Measurements from ENCODE around the gene AKR1B15. TPM values are rescaled to one million over a fixed set of nuclear protein-coding genes. Genes with fewer than 3 reads are reported as not detected.

The AKR1B15 gene
- total and polyA plus RNA-seq, 2 of the 4 experiments (the other 2 are of a cell fraction), result not detected

GRCh38 chr7:134535272-134535918 is 13.5 kb upstream of the AKR1B15 start:
- no TSS peak for BruUV-seq (replicated peaks)
- no peak overlapping the region for H3K4me2 ChIP-seq (ENCODE audit: low read depth, low read length)
- intact Hi-C loops (cut with micrococcal nuclease) (no loop called here), dilution Hi-C loops (cut with HindIII; ENCODE audit: low sequenced_read_pairs, unreplicated experiment) (no loop called here), in situ Hi-C loops (cut with MboI; ENCODE audit: low sequenced_read_pairs) (no loop called here)
- no peak overlapping the region for H3K9ac ChIP-seq (ENCODE audit: low read depth, low read length)
- H2BK120ac ChIP-seq (ENCODE audit: low read depth, low read length), result no peak overlapping the region
- no peak overlapping the region for H3K27ac ChIP-seq (ENCODE audit: insufficient read depth, low read length)
- no peaks in the 10 kb centered on the region for H3K36me3 ChIP-seq (ENCODE audit: control insufficient read depth, insufficient read depth, low read length)
- no peak overlapping the region for H2BK15ac ChIP-seq (ENCODE audit: low read depth, low read length)
- no peak overlapping the region for H4K5ac ChIP-seq (ENCODE audit: low read depth, low read length)
- no peak for TF ChIP-seq MAZ (IDR thresholded peaks at IDR 0.05; ENCODE audit: borderline replicate concordance, low read depth, low read length)
- no peak for TF ChIP-seq MXI1 (IDR thresholded peaks at IDR 0.05; ENCODE audit: borderline replicate concordance, low read depth, low read length)
- no peak for TF ChIP-seq POLR2A (IDR thresholded peaks at IDR 0.05; ENCODE audit: low read depth, low read length)
- TF ChIP-seq MAFK (IDR thresholded peaks at IDR 0.05; ENCODE audit: low read depth, low read length), result no peak
- no peak for TF ChIP-seq CEBPB (IDR thresholded peaks at IDR 0.05; ENCODE audit: low read depth, low read length)
- no peak for TF ChIP-seq CHD1 (IDR thresholded peaks at IDR 0.05; ENCODE audit: low read depth, low read length)
- no peak for TF ChIP-seq RCOR1 (IDR thresholded peaks at IDR 0.05; ENCODE audit: insufficient replicate concordance, low read length)
- no peak for TF ChIP-seq RFX5 (IDR thresholded peaks at IDR 0.05; ENCODE audit: low read depth, low read length)
- no peak for TF ChIP-seq USF2 (IDR thresholded peaks at IDR 0.05; ENCODE audit: low read depth, low read length)
- TF ChIP-seq SMC3 (IDR thresholded peaks at IDR 0.05; ENCODE audit: low read depth, low read length), result no peak
- TF ChIP-seq RAD21 (IDR thresholded peaks at IDR 0.05; ENCODE audit: low read length), result no peak
- no peak for TF ChIP-seq ELK1 (IDR thresholded peaks at IDR 0.05; ENCODE audit: borderline replicate concordance, low read depth, low read length)
- no peak for TF ChIP-seq BHLHE40 (IDR thresholded peaks at IDR 0.05; ENCODE audit: low read depth, low read length)
- no peak overlapping the region for H2AFZ ChIP-seq (replicated peaks; ENCODE audit: low read length, poor library complexity)
- no peak overlapping the region for H4K91ac ChIP-seq (ENCODE audit: insufficient read depth, low read depth, low read length)
- no peak overlapping the region for H4K8ac ChIP-seq (ENCODE audit: low read depth in 2 of 2, low read length in 2 of 2)
- peaks cover 21% of the 10 kb centered on the region for H3K27me3 ChIP-seq (ENCODE audit: control insufficient read depth, insufficient read depth, low read length)
- H3K56ac ChIP-seq (ENCODE audit: extremely low read depth, insufficient read depth, low read length), result no peak overlapping the region
- H3K14ac ChIP-seq (replicated peaks; ENCODE audit: low read depth, low read length), result no peak overlapping the region
- no peak for ATAC-seq (ENCODE audit: low read depth)
- H2BK20ac ChIP-seq (ENCODE audit: low read depth, low read length), result no peak overlapping the region
- no peak overlapping the region for H3K23ac ChIP-seq (ENCODE audit: low read depth, low read length)
- H3K4me1 ChIP-seq (ENCODE audit: control insufficient read depth, insufficient read depth, low read length), result peaks cover 5% of the 10 kb centered on the region
- CTCF ChIA-PET, result interaction anchor here (0.8 kb wide), 1 partner anchor 78 kb away, joined by 4 read pairs; no protein-coding TSS in a partner anchor
- POLR2A ChIA-PET (ENCODE audit: unreplicated experiment), result no interaction called here
- no peaks in the 10 kb centered on the region for H4K20me1 ChIP-seq (ENCODE audit: insufficient read depth, low read length)
- no peaks in the 10 kb centered on the region for H3K9me3 ChIP-seq (ENCODE audit: control insufficient read depth, insufficient read depth, low read length)
- H2BK5ac ChIP-seq (ENCODE audit: low read depth, low read length, poor library complexity, severe bottlenecking), result no peak overlapping the region
- no peak overlapping the region for H3K18ac ChIP-seq (ENCODE audit: low read depth, low read length)
- no peak overlapping the region for H2AK5ac ChIP-seq (ENCODE audit: low read depth, low read length)
- no CpG with 5 or more reads among the region's 3 CpGs for WGBS, 2 experiments (ENCODE audit: extremely low coverage in 2 of 2, insufficient read length in 1 of 2)
- H2AK9ac ChIP-seq (replicated peaks; ENCODE audit: low read depth, low read length, poor library complexity), result no peak overlapping the region
- H3K9me1 ChIP-seq (ENCODE audit: insufficient read depth, low read length), result no peaks in the 10 kb centered on the region
- no peaks in the 10 kb centered on the region for H3K79me1 ChIP-seq (ENCODE audit: low read depth in 1 of 2, low read length in 2 of 2)
- no peak overlapping the region for H3K4me3 ChIP-seq (ENCODE audit: insufficient read depth, low read depth, low read length)
- no peak for DNase-seq
- H3K4ac ChIP-seq (ENCODE audit: low read depth, low read length), result no peak overlapping the region
